ENCODE data around the gene CFAP53. TPM values are rescaled to one million over a fixed set of nuclear protein-coding genes. Genes with fewer than 3 reads are reported as not detected.

CFAP53 gene
- total RNA-seq, 1 experiment from 2014 or later: 0.15 TPM

DNA sequence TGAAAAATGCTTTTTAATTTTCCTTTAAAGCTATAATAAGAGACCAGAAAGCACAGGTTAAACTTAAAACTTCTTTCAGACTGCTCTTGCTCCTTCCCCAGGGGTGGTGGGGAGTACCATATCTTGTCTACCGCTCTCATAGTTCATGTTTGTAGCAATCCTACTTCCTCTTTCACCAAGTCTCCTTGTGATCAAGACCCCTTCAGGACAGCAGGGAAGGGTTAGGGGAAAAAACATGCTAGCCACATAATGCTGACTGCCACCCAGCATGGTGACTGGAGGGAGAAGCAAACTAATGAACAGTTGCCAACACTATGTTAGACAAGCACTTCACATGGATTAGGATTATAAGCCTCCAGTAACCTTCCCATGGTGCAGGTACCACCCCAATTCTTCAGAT, 79.9 kb downstream of the CFAP53 start:
- DNase-seq: no peak
- H2AFZ ChIP-seq (ENCODE audit: low read length): no peak overlapping the region
- H3K4me3 Mint-ChIP-seq: no peak overlapping the region
- H4K91ac ChIP-seq (ENCODE audit: insufficient read length, low read depth, low read length): no peak overlapping the region
- H3K27ac ChIP-seq (ENCODE audit: insufficient read length, low read depth, low read length): no peak overlapping the region
- H4K20me1 ChIP-seq (ENCODE audit: control insufficient read depth, insufficient read depth, insufficient read length): no peaks in the 10 kb centered on the region
- H3K4me2 ChIP-seq (ENCODE audit: insufficient read depth, insufficient read length, low read length): no peak overlapping the region
- no peak overlapping the region for H4K8ac ChIP-seq (replicated peaks; ENCODE audit: insufficient read length, low read depth, low read length)
- no CpG with 5 or more reads among the region's 1 CpG for WGBS (ENCODE audit: extremely low coverage, insufficient read length, low lambda C conversion rate)
- no peaks in the 10 kb centered on the region for H3K23me2 ChIP-seq (ENCODE audit: insufficient read length, low read depth, low read length, poor library complexity, severe bottlenecking)
- H2BK20ac ChIP-seq (ENCODE audit: low read depth, low read length, poor library complexity, severe bottlenecking): no peak overlapping the region
- no peaks in the 10 kb centered on the region for H3K79me1 ChIP-seq (ENCODE audit: insufficient read depth, low read depth, low read length, poor library complexity, severe bottlenecking)
- no peak overlapping the region for H3K23ac ChIP-seq (ENCODE audit: insufficient read length, low read depth, low read length)
- H3K4ac ChIP-seq (ENCODE audit: low read depth, low read length): no peak overlapping the region
- H2BK120ac ChIP-seq (ENCODE audit: low read depth, low read length, poor library complexity, severe bottlenecking): no peak overlapping the region
- H3K9ac ChIP-seq (ENCODE audit: extremely low read depth, insufficient read length, low read length): no peak overlapping the region
- H3K56ac ChIP-seq (ENCODE audit: insufficient read length, low read depth, low read length): no peak overlapping the region
- H2BK12ac ChIP-seq (ENCODE audit: insufficient read length, low read depth, low read length): no peak overlapping the region
- H2AK5ac ChIP-seq (ENCODE audit: insufficient read length, low read length): no peak overlapping the region
- no peak overlapping the region for H3K18ac ChIP-seq (ENCODE audit: insufficient read length, low read depth, low read length)
- no peaks in the 10 kb centered on the region for H3K79me2 ChIP-seq (ENCODE audit: insufficient read depth, low read length)
- H3K9me3 ChIP-seq (ENCODE audit: control insufficient read depth, low read depth, low read length): no peaks in the 10 kb centered on the region
- H3K9me3 Mint-ChIP-seq: no peaks in the 10 kb centered on the region
- H3K27ac Mint-ChIP-seq: no peak overlapping the region
- no peak overlapping the region for H2BK15ac ChIP-seq (ENCODE audit: low read depth, low read length)
- H2BK5ac ChIP-seq (ENCODE audit: insufficient read length, low read length): no peak overlapping the region
- no peaks in the 10 kb centered on the region for H3K36me3 Mint-ChIP-seq (ENCODE audit: insufficient read depth in 1 of 3, low read depth in 3 of 3)
- H3K14ac ChIP-seq (ENCODE audit: insufficient read depth, low read length): no peak overlapping the region
- no peaks in the 10 kb centered on the region for H3K27me3 ChIP-seq (ENCODE audit: insufficient read depth, low read length)
- H3T11ph ChIP-seq (ENCODE audit: low read length): no peak overlapping the region
- peaks cover 11% of the 10 kb centered on the region in 2 experiments for H3K4me1 Mint-ChIP-seq
- no peaks in the 10 kb centered on the region; the same call in 1 of the 2 replicates for H3K4me1 ChIP-seq (ENCODE audit: insufficient read depth, low read length)
- no peak overlapping the region for H4K5ac ChIP-seq (ENCODE audit: insufficient read length, low read depth, low read length)
- H3K27me3 Mint-ChIP-seq (ENCODE audit: low read depth): peaks cover 26% of the 10 kb centered on the region
- TF ChIP-seq, protein P1, sequence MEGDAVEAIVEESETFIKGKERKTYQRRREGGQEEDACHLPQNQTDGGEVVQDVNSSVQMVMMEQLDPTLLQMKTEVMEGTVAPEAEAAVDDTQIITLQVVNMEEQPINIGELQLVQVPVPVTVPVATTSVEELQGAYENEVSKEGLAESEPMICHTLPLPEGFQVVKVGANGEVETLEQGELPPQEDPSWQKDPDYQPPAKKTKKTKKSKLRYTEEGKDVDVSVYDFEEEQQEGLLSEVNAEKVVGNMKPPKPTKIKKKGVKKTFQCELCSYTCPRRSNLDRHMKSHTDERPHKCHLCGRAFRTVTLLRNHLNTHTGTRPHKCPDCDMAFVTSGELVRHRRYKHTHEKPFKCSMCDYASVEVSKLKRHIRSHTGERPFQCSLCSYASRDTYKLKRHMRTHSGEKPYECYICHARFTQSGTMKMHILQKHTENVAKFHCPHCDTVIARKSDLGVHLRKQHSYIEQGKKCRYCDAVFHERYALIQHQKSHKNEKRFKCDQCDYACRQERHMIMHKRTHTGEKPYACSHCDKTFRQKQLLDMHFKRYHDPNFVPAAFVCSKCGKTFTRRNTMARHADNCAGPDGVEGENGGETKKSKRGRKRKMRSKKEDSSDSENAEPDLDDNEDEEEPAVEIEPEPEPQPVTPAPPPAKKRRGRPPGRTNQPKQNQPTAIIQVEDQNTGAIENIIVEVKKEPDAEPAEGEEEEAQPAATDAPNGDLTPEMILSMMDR (conservative IDR thresholded peaks at IDR 0.05): no peak
